Trophoblast cell (in vitro differentiated cells and primary cell): ENCODE data around the gene CACNA1I.

Experiments
- DNase-seq, 2 donors: peaks; one replicate each; pipeline ENCODE4 v3.0.0-alpha.2; 2016
- H2AFZ ChIP-seq: 2 replicates; pipeline ENCODE4 v1.6.1; 2013; ENCODE audit warnings: low read length, moderate library complexity, mild to moderate bottlenecking; ENCODE audit not compliant: insufficient read depth, poor library complexity
- H2AK5ac ChIP-seq: 2 replicates; pipeline ENCODE4 v1.6.1; 2013; ENCODE audit warnings: mild to moderate bottlenecking, low read length
- H2BK120ac ChIP-seq: 2 replicates; pipeline ENCODE4 v1.6.1; 2013; ENCODE audit warnings: low read length, mild to moderate bottlenecking, moderate library complexity; ENCODE audit not compliant: insufficient read depth, poor library complexity
- H2BK12ac ChIP-seq: 2 replicates; pipeline ENCODE4 v1.6.1; 2013; ENCODE audit warnings: mild to moderate bottlenecking, low read length, moderate library complexity
- H2BK5ac ChIP-seq: 2 replicates; pipeline ENCODE4 v1.6.1; 2013; ENCODE audit warnings: low read length, low read depth, moderate library complexity, mild to moderate bottlenecking; ENCODE audit not compliant: poor library complexity
- H3K14ac ChIP-seq: 2 replicates; pipeline ENCODE4 v1.6.1; 2013; ENCODE audit warnings: mild to moderate bottlenecking, low read length
- H3K18ac ChIP-seq: 2 replicates; pipeline ENCODE4 v1.6.1; 2013; ENCODE audit warnings: mild to moderate bottlenecking, low read length
- H3K23ac ChIP-seq: 2 replicates; pipeline ENCODE4 v1.6.1; 2013; ENCODE audit warnings: low read length
- H3K27ac ChIP-seq: 2 replicates; pipeline ENCODE4 v1.5.1; 2013; ENCODE audit warnings: low read depth, mild to moderate bottlenecking, inconsistent platforms, low read length, moderate library complexity
- H3K27me3 ChIP-seq: 2 replicates; pipeline ENCODE4 v1.6.1; 2013; ENCODE audit warnings: inconsistent platforms, mild to moderate bottlenecking, low read length, moderate library complexity; ENCODE audit not compliant: insufficient read depth
- H3K36me3 ChIP-seq, 2 experiments: 1 replicate in 1 of 2; 2 replicates in 1 of 2; pipeline ENCODE4 v1.6.1; 2013; ENCODE audit warnings: low read length in 2 of 2, mild to moderate bottlenecking in 2 of 2, moderate library complexity in 1 of 2; ENCODE audit not compliant: insufficient read depth in 2 of 2, control insufficient read depth in 1 of 2
- H3K4ac ChIP-seq: 2 replicates; pipeline ENCODE4 v1.6.1; 2013; ENCODE audit warnings: low read depth, mild to moderate bottlenecking, low read length, moderate library complexity
- H3K4me1 ChIP-seq, 2 experiments: 1 replicate in 1 of 2; 2 replicates in 1 of 2; pipeline ENCODE4 v1.6.1; 2013; ENCODE audit warnings: low read length in 2 of 2, mild to moderate bottlenecking in 2 of 2, moderate library complexity in 1 of 2; ENCODE audit not compliant: insufficient read depth in 2 of 2, control insufficient read depth in 1 of 2
- H3K4me2 ChIP-seq: 2 replicates; pipeline ENCODE4 v1.6.1; 2013; ENCODE audit warnings: inconsistent platforms, mild to moderate bottlenecking, low read length, moderate library complexity
- H3K4me3 ChIP-seq: 2 replicates; pipeline ENCODE4 v1.5.1; 2013; ENCODE audit warnings: mild to moderate bottlenecking, low read depth, low read length, inconsistent platforms
- H3K79me1 ChIP-seq: one replicate; pipeline ENCODE4 v1.6.1; 2013; ENCODE audit warnings: low read length
- H3K79me2 ChIP-seq: 2 replicates; pipeline ENCODE4 v1.6.1; 2013; ENCODE audit warnings: low read length, mild to moderate bottlenecking; ENCODE audit not compliant: control insufficient read depth, insufficient read depth, poor library complexity
- H3K9ac ChIP-seq: 2 replicates; pipeline ENCODE4 v1.6.1; 2013; ENCODE audit warnings: mild to moderate bottlenecking, low read length
- H3K9me3 ChIP-seq: 2 replicates; pipeline ENCODE4 v1.6.1; 2013; ENCODE audit warnings: low read depth, mild to moderate bottlenecking, control low read depth, inconsistent platforms, low read length; ENCODE audit not compliant: insufficient read depth
- H4K12ac ChIP-seq: 2 replicates; pipeline ENCODE4 v1.6.1; 2013; ENCODE audit warnings: low read depth, mild to moderate bottlenecking, low read length, moderate library complexity
- H4K8ac ChIP-seq: 2 replicates; pipeline ENCODE4 v1.6.1; 2013; ENCODE audit warnings: low read depth, mild to moderate bottlenecking, low read length, moderate library complexity
- H4K91ac ChIP-seq: one replicate; pipeline ENCODE4 v1.6.1; 2013; ENCODE audit warnings: low read depth, mild to moderate bottlenecking, low read length, moderate library complexity
- WGBS: extraction: QIAGEN DNeasy Blood & Tissue Kit; methylation state at CpG from one replicate; pipeline ENCODE4 v1.1.7; 2013; ENCODE audit warnings: missing lambda C conversion rate; ENCODE audit not compliant: insufficient read length, insufficient coverage; ENCODE audit errors: extremely low coverage; 5-methylcytosine and 5-hydroxymethylcytosine counted together

The CACNA1I gene

GRCh38 chr22:39562839-39563489 is 7.6 kb upstream of the CACNA1I start:
- no peaks in the 10 kb centered on the region for H3K36me3 ChIP-seq
- no peak overlapping the region for H3K9ac ChIP-seq
- H3K4me2 ChIP-seq: no peak overlapping the region
- H2AFZ ChIP-seq: no peak overlapping the region
- H2BK5ac ChIP-seq: no peak overlapping the region
- WGBS: 100% methylated on average over 1 of the region's 9 CpGs
- DNase-seq: no peak
- no peak overlapping the region for H3K4ac ChIP-seq
- no peak overlapping the region for H4K12ac ChIP-seq
- no peak overlapping the region for H3K4me3 ChIP-seq
- H3K27ac ChIP-seq: no peak overlapping the region
- no peak overlapping the region for H3K23ac ChIP-seq
- H3K14ac ChIP-seq: no peak overlapping the region
- H3K79me1 ChIP-seq: no peaks in the 10 kb centered on the region
- no peak overlapping the region for H2AK5ac ChIP-seq
- no peak overlapping the region for H4K91ac ChIP-seq
- H3K27me3 ChIP-seq: peaks cover 8% of the 10 kb centered on the region
- no peak overlapping the region for H2BK120ac ChIP-seq
- no peak overlapping the region for H2BK12ac ChIP-seq
- no peak overlapping the region for H4K8ac ChIP-seq
- peaks cover 12% of the 10 kb centered on the region for H3K9me3 ChIP-seq
- no peaks in the 10 kb centered on the region for H3K79me2 ChIP-seq
- H3K4me1 ChIP-seq: peaks cover 9 to 11% of the 10 kb centered on the region in 2 experiments
- H3K18ac ChIP-seq: no peak overlapping the region

- DNase-seq: no peak
- Histone ChIP-seq H3K27ac (no peak overlapping the region), H4K8ac (no peak overlapping the region), H4K12ac (no peak overlapping the region), H3K79me1 (no peaks in the 10 kb centered on the region), H3K9ac (no peak overlapping the region), H2BK120ac (no peak overlapping the region), H3K14ac (no peak overlapping the region), H2BK12ac (no peak overlapping the region), H2AFZ (no peak overlapping the region), H3K4me1 (peaks cover 9 to 11% of the 10 kb centered on the region in 2 experiments), H4K91ac (no peak overlapping the region), H3K36me3 (no peaks in the 10 kb centered on the region), H3K23ac (peak overlapping the region; percentile 89), H2BK5ac (no peak overlapping the region), H3K4me3 (no peak overlapping the region), H3K4ac (no peak overlapping the region), H3K27me3 (no peaks in the 10 kb centered on the region), H3K18ac (no peak overlapping the region), H3K4me2 (no peak overlapping the region), H3K79me2 (no peaks in the 10 kb centered on the region), H3K9me3 (peaks cover 12% of the 10 kb centered on the region), H2AK5ac (no peak overlapping the region)
- no CpG with 5 or more reads among the region's 7 CpGs for WGBS
These were observed 6.8 kb upstream of the CACNA1I start for GRCh38 chr22:39563571-39564428.

GRCh38 chr22:39565414-39565944 is 5.1 kb upstream of the CACNA1I start:
- no peak overlapping the region for H3K4ac ChIP-seq
- H3K4me2 ChIP-seq: no peak overlapping the region
- H3K36me3 ChIP-seq: no peaks in the 10 kb centered on the region
- DNase-seq: no peak
- WGBS: no CpG with 5 or more reads among the region's 5 CpGs
- no peak overlapping the region for H3K14ac ChIP-seq
- H2AFZ ChIP-seq: no peak overlapping the region
- no peaks in the 10 kb centered on the region for H3K79me2 ChIP-seq
- H3K4me1 ChIP-seq: no peaks in the 10 kb centered on the region
- no peak overlapping the region for H2BK120ac ChIP-seq
- peaks cover 12% of the 10 kb centered on the region for H3K9me3 ChIP-seq
- no peak overlapping the region for H3K4me3 ChIP-seq
- H2BK12ac ChIP-seq: no peak overlapping the region
- no peaks in the 10 kb centered on the region for H3K27me3 ChIP-seq
- no peak overlapping the region for H3K27ac ChIP-seq
- H2AK5ac ChIP-seq: no peak overlapping the region
- no peak overlapping the region for H3K18ac ChIP-seq
- H3K23ac ChIP-seq: no peak overlapping the region
- H4K91ac ChIP-seq: no peak overlapping the region
- no peak overlapping the region for H4K8ac ChIP-seq
- no peak overlapping the region for H4K12ac ChIP-seq
- no peak overlapping the region for H2BK5ac ChIP-seq
- no peak overlapping the region for H3K9ac ChIP-seq
- no peaks in the 10 kb centered on the region for H3K79me1 ChIP-seq

- Histone ChIP-seq H2BK120ac (no peak overlapping the region), H3K4me2 (no peak overlapping the region), H3K79me2 (no peaks in the 10 kb centered on the region), H3K4me1 (no peaks in the 10 kb centered on the region), H3K23ac (no peak overlapping the region), H3K9ac (no peak overlapping the region), H3K4me3 (no peak overlapping the region), H3K36me3 (no peaks in the 10 kb centered on the region), H3K4ac (no peak overlapping the region), H4K8ac (no peak overlapping the region), H2BK12ac (no peak overlapping the region), H2AFZ (no peak overlapping the region), H4K91ac (no peak overlapping the region), H3K79me1 (no peaks in the 10 kb centered on the region), H2BK5ac (no peak overlapping the region), H3K27ac (no peak overlapping the region), H4K12ac (no peak overlapping the region), H3K14ac (no peak overlapping the region), H3K27me3 (no peaks in the 10 kb centered on the region), H3K9me3 (peaks cover 12% of the 10 kb centered on the region), H2AK5ac (no peak overlapping the region), H3K18ac (no peak overlapping the region)
- WGBS: no CpG with 5 or more reads among the region's 14 CpGs
- no peak for DNase-seq
These were observed 3.2 kb upstream of the CACNA1I start for GRCh38 chr22:39567135-39567946.
